C4-2B (cell line): ENCODE measurements around the gene CDKN1C.

Source experiments
- H3K27ac ChIP-seq: fragments of 450-650 bp; 2 replicates; pipeline ENCODE4 v1.5.1; 2017
- CTCF ChIP-seq: fragments of 450-650 bp; conservative IDR thresholded peaks from 2 replicates; pipeline ENCODE4 v1.5.1; 2017; ENCODE audit warnings: mild to moderate bottlenecking
- ZFX ChIP-seq: fragments of 450-650 bp; IDR thresholded peaks from 2 replicates; pipeline ENCODE4 v1.6.1; 2017

CDKN1C gene

GRCh38 chr11:2921742-2922493 lies 36.3 kb upstream of the CDKN1C start:
- no peak overlapping the region for H3K27ac ChIP-seq
- TF ChIP-seq CTCF (no peak), ZFX (no peak)

- TF ChIP-seq CTCF: no peak
- no peak overlapping the region for H3K27ac ChIP-seq
Observed at GRCh38 chr11:2921261-2921660, 35.7 kb upstream of the CDKN1C start.

- TF ChIP-seq CTCF (no peak), ZFX (no peak)
- no peak overlapping the region for H3K27ac ChIP-seq
Observed at GRCh38 chr11:2920343-2920742, 34.8 kb upstream of the CDKN1C start.

GRCh38 chr11:2919837-2920236 lies 34.3 kb upstream of the CDKN1C start:
- H3K27ac ChIP-seq: no peak overlapping the region
- no peak for TF ChIP-seq CTCF
- TF ChIP-seq ZFX: no peak

GRCh38 chr11:2919188-2919587 lies 33.6 kb upstream of the CDKN1C start:
- no peak overlapping the region for H3K27ac ChIP-seq
- TF ChIP-seq ZFX (no peak), CTCF (no peak)

GRCh38 chr11:2917842-2918490 lies 32.4 kb upstream of the CDKN1C start:
- H3K27ac ChIP-seq: no peak overlapping the region
- no peak for TF ChIP-seq CTCF
- no peak for TF ChIP-seq ZFX

- TF ChIP-seq ZFX (no peak), CTCF (no peak)
- H3K27ac ChIP-seq: no peak overlapping the region
Observed at GRCh38 chr11:2916892-2917645, 31.5 kb upstream of the CDKN1C start.
